8988T (cell line): ENCODE data around the gene HUWE1.
"Not testable (repeated sequence)": the region's sequence is repeated elsewhere in the genome, so short reads cannot be mapped to it uniquely, and the experiment has no call there.

Experiments
- DNase-seq: peaks from one replicate; pipeline ENCODE4 v3.0.0; 2011

Gene HUWE1, protein sequence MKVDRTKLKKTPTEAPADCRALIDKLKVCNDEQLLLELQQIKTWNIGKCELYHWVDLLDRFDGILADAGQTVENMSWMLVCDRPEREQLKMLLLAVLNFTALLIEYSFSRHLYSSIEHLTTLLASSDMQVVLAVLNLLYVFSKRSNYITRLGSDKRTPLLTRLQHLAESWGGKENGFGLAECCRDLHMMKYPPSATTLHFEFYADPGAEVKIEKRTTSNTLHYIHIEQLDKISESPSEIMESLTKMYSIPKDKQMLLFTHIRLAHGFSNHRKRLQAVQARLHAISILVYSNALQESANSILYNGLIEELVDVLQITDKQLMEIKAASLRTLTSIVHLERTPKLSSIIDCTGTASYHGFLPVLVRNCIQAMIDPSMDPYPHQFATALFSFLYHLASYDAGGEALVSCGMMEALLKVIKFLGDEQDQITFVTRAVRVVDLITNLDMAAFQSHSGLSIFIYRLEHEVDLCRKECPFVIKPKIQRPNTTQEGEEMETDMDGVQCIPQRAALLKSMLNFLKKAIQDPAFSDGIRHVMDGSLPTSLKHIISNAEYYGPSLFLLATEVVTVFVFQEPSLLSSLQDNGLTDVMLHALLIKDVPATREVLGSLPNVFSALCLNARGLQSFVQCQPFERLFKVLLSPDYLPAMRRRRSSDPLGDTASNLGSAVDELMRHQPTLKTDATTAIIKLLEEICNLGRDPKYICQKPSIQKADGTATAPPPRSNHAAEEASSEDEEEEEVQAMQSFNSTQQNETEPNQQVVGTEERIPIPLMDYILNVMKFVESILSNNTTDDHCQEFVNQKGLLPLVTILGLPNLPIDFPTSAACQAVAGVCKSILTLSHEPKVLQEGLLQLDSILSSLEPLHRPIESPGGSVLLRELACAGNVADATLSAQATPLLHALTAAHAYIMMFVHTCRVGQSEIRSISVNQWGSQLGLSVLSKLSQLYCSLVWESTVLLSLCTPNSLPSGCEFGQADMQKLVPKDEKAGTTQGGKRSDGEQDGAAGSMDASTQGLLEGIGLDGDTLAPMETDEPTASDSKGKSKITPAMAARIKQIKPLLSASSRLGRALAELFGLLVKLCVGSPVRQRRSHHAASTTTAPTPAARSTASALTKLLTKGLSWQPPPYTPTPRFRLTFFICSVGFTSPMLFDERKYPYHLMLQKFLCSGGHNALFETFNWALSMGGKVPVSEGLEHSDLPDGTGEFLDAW (N-terminal part only)

DNA sequence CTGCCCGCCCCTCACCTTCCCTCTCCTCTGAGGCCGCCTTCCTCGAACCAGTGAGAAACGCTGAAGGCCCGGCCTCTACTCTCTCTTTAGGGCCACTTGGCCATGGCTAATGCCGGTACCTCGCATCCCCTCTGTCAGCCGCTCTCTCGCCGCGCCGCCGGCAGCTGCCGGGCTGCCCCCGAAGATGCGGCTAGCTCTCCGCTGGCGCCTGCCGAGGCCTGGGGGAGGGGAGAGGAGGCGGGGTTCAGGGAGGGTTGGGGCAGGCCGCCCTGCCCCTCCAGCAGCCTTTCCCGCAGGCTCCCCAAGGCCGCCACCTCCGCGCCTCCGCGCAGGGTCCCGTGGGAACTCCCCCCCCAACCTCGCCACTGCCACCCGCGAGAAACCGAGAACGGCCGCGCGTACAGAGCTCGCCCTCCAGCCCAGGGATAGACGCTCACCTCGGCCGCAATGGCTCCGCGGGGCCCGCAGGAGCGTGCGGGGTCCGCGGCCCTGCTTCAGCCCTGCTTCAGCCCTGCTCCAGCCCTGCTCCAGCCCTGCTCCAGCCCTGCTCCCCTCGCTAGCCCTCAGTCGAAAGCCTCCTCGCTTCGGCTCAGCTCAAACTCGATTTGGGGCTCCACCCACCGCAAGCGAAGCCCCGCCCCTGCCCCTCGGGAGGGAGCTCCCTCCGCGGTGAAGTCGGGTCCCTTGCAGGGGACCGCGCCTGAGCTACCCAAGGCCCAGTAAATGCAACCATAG, at the start of gene HUWE1:
HUWE1 (minus strand) TSS at position 569 of the 735 bp plus-strand sequence. CDS start 32,612 bp downstream, outside the sequence.
- peak; percentile 45 for DNase-seq

- no peak for DNase-seq
These were observed 46.3 kb upstream of the HUWE1 start for GRCh38 chrX:53732797-53733196.

DNA sequence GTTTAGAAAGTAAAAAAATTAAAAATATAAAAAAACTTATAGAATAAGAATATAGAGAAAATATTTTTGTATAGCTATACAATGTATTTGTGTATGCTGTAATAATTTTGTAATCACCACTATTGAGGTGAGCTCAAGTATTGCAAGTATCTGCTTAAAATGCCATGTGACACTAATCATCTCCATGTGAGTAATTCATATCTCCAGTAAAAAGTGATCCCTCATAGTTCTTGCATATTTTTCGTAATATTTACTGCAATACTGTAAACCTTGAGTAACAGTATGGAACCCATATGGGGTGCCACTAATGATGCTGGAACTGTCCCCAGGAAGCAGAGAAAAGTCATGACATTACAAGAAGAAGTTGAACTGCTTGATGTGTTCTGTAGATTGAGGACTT, 43.2 kb upstream of the HUWE1 start:
- no peak for DNase-seq

DNA sequence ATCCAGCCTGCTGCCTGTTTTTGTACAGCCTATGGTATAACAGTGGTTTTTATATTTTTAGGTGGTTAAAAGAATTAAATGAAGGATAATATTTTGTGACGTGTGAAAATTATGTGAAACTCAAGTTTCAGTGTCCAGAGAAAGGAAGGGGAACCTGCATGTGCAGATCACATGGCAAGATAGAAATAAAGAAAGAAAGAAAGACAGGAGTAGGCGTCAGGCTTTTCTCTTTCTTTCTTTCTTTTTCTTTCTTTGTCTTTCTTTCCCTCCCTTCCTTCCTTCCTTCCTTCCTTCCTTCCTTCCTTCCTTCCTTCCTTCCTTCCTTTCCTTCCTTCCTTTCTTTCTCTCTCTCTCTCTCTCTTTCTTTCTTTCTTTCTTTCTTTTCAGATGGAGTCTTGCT, 42.0 kb upstream of the HUWE1 start:
- DNase-seq: no peak

- DNase-seq: no peak
These were observed 38.4 kb upstream of the HUWE1 start for GRCh38 chrX:53724872-53725271.

- no peak for DNase-seq
These were observed 36.9 kb upstream of the HUWE1 start for GRCh38 chrX:53723381-53723780.

- not testable (repeated sequence) for DNase-seq
These were observed 35.1 kb upstream of the HUWE1 start for GRCh38 chrX:53721610-53722009.

DNA sequence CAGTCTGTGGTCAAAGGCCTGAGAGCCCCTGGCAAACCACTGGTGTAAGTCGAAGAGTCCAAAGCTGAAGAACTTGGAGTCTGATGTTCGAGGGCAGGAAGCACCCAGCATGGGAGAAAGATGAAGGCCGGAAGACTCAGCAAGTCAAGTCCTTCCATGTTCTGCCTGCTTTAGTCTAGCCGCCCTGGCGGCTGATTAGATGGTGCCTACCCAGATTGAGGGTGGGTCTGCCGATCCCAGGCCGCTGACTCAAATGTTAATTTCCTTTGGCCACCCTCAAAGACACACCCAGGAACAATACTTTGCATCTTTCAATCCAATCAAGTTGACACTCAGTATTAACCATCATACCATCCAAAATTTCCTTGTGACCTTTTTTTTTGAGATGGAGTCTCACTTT, 33.1 kb upstream of the HUWE1 start:
- not testable (repeated sequence) for DNase-seq

- DNase-seq: no peak
These were observed 31.6 kb upstream of the HUWE1 start for GRCh38 chrX:53718073-53718472.

DNA sequence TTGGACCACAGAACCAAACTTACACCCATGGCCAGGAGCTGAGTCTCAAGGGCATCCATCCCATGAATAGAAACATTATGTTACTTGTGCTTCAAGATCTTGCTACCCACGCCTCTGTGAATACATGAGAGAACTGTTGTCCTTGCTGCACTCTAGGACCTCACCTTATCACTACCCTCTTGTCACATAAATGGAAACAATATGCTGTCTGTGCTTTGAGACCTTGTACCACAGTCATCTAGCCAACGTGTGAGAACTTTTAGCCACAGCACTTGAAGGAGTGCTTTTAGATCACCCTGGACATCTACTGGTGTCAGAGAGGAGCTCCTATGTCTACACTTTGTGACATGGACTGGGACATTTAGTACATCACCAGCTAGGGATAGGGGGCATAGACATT, 30.7 kb upstream of the HUWE1 start:
- DNase-seq: no peak

- no peak for DNase-seq
These were observed 30.0 kb upstream of the HUWE1 start for GRCh38 chrX:53716328-53717088.

- no peak for DNase-seq
These were observed 28.9 kb upstream of the HUWE1 start for GRCh38 chrX:53715346-53715924.

DNA sequence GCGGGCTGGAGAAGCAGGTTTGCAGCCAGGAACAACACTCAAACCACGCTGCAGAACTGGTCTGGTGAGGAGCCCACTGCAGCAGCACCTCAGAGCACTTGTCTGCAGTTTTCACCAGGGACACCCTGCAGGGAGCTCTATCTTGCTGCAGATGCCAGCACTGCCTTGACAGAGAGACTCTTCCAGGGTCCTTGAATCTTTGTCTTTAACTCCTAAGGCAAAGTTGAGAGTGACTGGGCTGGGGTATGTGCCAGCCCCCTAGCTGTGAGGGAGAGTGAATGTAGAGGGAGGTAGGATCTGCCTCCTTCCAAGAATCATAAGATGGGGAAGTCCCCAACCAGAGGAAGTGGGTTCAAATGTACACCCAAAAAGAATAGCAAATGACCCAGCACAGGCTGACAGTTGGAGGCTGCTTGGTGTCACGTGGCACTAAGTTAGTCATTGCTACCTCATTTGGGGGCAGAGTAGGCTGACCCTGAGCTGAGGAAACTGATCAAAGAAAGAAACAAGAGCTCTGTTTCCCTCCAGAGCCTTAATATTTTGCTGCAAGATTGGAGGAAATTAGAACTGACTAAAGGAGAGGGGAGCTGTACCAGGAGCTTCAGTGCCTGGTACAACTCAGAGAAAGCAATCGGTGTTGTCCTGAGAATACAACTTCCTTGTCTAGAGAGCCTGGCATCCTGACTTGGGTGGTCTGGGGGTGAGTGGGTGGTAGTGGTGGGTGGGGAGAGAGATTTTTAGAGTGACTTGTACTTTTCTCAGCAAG, 28.2 kb upstream of the HUWE1 start:
- DNase-seq: no peak

DNA sequence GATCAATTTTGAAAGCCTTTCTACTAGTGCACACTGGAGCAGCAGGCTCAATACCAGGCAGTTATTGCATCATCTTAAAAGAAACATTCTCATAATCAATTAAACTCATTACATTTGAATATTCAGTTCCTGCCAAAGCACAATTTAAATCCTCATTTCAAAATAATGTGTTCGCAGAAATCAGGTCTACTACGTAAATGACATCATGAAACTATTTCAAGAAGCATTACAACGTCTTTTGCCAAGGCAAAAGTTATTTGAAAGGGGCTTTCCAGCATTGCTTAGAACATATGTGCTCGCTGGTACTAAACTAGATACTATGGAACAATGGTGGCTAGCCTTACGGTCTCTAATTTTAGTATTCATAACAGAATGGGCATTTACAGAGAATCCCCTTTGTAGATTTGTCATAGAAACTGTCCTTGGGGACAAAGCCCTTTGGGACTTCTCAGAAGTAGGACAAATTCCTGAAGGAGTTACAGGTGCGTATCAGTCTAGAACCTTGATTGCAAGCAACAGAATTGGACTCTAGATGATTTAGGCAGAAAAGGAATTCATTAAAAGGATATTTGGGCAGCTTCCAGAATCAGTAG, 27.6 kb upstream of the HUWE1 start:
- no peak for DNase-seq

DNA sequence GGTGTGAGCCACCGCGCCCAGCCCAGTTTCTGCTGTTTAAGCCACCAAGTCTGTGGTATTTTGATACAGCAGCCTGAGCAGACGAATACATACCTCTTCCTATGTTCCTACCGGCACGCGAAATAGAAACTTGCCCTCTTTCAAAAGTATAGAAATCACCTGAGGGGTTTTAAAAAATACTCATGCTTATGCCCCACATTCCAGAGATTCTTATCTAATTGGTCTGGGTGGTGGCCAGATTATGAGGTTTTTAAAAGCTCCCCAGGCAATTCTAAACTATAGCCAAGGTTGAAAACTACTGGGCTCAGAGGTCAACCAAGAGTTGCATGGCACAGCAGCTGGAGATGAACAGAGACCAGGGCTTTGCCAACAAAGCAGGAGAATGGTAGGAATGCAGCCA, 24.9 kb upstream of the HUWE1 start:
- DNase-seq: no peak

GRCh38 chrX:53704854-53705253, 18.3 kb upstream of the HUWE1 start:
- no peak for DNase-seq

- no peak for DNase-seq
These were observed 17.8 kb upstream of the HUWE1 start for GRCh38 chrX:53704294-53704693.

- DNase-seq: no peak
These were observed 9.5 kb upstream of the HUWE1 start for GRCh38 chrX:53695946-53696549.

GRCh38 chrX:53694642-53695041, 8.1 kb upstream of the HUWE1 start:
- DNase-seq: no peak

DNA sequence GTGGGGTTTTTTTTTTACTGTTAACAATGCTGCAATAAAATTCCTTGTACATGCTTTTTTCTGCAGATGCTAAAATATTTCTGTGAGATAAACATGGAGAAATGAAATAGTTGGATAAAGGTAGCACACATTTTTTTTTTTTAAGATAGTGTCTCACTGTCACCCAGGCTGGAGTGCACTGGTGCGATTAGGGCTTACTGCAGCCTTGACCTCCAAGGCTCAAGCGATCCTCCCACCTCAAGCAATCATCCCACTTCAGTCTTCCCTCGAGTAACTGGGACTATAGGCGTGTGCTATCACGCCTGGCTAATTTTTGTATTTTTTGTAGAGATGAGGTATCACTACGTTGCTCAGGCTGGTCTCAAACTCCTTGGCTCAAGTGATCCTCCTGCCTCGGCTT, 1.8 kb upstream of the HUWE1 start:
- no peak for DNase-seq
